ENCODE results near the gene TEX22. TPM values are rescaled to one million over a fixed set of nuclear protein-coding genes. Genes with fewer than 3 reads are reported as not detected.

TEX22 gene
- total RNA-seq, 2 experiments from 2014 or later, result 1.2 to 2.2 TPM

DNA sequence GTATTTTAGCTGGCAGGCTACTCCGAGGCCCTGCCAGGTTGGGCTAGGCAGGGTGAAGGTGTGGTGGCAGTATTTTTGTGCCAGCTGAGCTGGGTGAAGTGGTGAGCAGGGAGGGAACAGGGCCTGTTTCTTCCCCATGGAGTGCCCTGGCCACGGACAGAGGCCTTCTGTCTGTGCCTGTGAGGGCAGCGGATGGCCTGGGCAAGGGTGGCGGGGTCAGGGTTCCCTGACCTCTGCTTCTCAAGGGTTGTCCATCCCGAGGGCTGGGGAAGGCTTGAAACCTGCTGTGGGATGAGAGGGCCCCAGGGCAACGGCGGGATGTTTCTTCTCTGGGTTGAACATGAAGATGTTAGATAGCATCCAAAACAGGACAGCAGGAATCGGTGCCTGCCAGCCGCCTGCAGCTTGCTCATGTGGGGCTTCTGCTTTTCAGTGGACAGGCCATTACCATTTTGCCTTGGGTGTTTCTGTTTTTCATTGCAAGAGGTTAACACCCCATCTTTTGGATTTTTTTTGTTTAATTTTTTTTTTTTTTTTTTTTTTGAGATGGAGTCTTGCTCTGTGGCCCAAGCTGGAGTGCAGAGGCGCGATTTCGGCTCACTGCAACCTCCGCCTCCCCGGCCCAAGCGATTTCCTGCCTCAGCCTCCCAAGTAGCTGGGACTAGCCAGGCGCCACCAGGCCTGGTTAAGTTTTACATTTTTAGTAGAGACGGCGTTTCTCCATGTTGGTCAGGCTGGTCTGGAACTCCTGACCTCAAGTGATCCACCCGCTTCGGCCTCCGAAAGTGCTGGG lies 24.6 kb downstream of the TEX22 start:
- POLR2A ChIA-PET, result no interaction called here
- H3K36me3 Mint-ChIP-seq (ENCODE audit: low read depth), result peaks cover 47% of the 10 kb centered on the region

DNA sequence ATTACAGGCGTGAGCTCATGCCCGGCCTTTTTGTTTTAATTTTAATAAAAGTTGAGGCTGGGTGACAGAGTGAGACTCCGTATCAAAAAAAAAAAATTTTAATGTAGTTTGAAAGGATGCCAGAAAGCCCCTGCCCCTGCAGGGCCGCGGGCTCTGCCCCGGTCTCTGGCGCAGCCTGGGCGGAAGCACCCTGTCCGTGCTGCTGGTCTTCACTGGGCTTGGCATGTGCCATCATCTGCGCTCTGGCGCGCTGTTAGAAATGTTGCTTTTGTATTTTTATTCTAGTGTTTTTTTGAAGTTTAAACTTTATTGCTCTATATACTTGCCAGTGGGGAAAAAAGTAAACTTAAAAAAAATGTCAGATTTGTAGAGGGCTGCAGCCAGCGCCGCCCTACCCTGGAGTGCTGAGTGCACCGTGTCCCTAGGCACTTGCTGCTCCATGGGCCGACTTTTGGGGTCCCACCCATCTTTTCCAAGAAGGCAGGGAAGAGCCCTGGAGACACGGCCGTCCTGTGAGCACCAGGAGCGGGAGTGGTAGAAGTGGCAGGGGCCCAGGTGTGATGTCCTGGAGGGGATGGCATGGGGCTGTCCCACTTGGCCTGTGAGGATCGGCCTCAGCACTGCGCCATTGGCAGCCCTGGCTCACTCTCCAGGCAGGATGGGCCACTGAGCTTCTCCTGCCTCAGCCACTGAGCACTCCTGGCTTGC lies 25.3 kb downstream of the TEX22 start:
- ATAC-seq (no peak), DNase-seq (no peak)
- peaks cover 26% of the 10 kb centered on the region for H3K4me1 Mint-ChIP-seq (ENCODE audit: low read depth)
- no peak overlapping the region for H3K27ac Mint-ChIP-seq
- no peaks in the 10 kb centered on the region for H3K9me3 Mint-ChIP-seq
- no peak overlapping the region for H3K4me3 Mint-ChIP-seq
- TF ChIP-seq, protein P1, sequence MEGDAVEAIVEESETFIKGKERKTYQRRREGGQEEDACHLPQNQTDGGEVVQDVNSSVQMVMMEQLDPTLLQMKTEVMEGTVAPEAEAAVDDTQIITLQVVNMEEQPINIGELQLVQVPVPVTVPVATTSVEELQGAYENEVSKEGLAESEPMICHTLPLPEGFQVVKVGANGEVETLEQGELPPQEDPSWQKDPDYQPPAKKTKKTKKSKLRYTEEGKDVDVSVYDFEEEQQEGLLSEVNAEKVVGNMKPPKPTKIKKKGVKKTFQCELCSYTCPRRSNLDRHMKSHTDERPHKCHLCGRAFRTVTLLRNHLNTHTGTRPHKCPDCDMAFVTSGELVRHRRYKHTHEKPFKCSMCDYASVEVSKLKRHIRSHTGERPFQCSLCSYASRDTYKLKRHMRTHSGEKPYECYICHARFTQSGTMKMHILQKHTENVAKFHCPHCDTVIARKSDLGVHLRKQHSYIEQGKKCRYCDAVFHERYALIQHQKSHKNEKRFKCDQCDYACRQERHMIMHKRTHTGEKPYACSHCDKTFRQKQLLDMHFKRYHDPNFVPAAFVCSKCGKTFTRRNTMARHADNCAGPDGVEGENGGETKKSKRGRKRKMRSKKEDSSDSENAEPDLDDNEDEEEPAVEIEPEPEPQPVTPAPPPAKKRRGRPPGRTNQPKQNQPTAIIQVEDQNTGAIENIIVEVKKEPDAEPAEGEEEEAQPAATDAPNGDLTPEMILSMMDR (IDR thresholded peaks at IDR 0.05), result no peak
- intact Hi-C loops (cut with micrococcal nuclease), result no loop called here
- CTCF ChIA-PET, result no interaction called here
- POLR2A ChIA-PET, result interaction anchor here (1.2 kb wide), 1 partner anchor 123 kb away, joined by 3 read pairs; the partner anchor contains the start of gene BRF1
- H3K27me3 Mint-ChIP-seq, result no peaks in the 10 kb centered on the region
- peaks cover 54% of the 10 kb centered on the region for H3K36me3 Mint-ChIP-seq (ENCODE audit: low read depth)

More for the DNA sequence above, 24.6 kb downstream of the TEX22 start:
- CTCF ChIA-PET, result no interaction called here
- DNase-seq, result no peak
- TF ChIP-seq, protein P1 (IDR thresholded peaks at IDR 0.05), result no peak
- H3K9me3 Mint-ChIP-seq, result no peaks in the 10 kb centered on the region
- peaks cover 23% of the 10 kb centered on the region for H3K4me1 Mint-ChIP-seq (ENCODE audit: low read depth)
- no peak overlapping the region for H3K4me3 Mint-ChIP-seq
- no peak for ATAC-seq
- intact Hi-C loops (cut with micrococcal nuclease), result no loop called here
- no peaks in the 10 kb centered on the region for H3K27me3 Mint-ChIP-seq
- peak overlapping the region; percentile 92 for H3K27ac Mint-ChIP-seq

DNA sequence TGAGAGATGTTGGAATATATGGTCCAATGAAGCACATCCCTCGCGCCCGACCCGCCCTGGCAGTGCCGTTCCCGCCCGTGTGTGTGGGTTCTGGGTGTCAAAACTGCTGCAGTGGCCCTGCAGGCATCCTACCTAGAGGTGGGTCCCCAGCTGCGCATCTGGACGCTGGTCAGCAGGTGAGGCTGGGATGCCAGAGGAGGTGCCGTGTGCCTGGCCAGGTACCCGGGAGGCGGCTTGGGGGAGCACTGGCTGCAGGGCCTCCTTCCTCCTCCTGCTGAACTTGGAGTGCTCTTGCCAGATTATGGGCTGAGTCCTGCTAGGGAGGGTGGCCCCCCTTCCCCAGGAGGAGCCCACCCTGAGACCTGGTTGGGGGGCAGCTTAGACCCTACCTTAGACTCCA lies 26.5 kb downstream of the TEX22 start:
- intact Hi-C loops (cut with micrococcal nuclease), result no loop called here
- ATAC-seq (no peak), DNase-seq (no peak)
- no peak overlapping the region for H3K4me3 Mint-ChIP-seq
- no peaks in the 10 kb centered on the region for H3K27me3 Mint-ChIP-seq
- POLR2A ChIA-PET, result interaction anchor here (0.6 to 1.2 kb wide), 2 partner anchors 28 to 124 kb away, joined by 3 read pairs; partner anchors contain the start of gene BRF1
- no peak overlapping the region for H3K27ac Mint-ChIP-seq
- peaks cover 60% of the 10 kb centered on the region for H3K36me3 Mint-ChIP-seq (ENCODE audit: low read depth)
- CTCF ChIA-PET, result no interaction called here
- H3K9me3 Mint-ChIP-seq, result no peaks in the 10 kb centered on the region
- TF ChIP-seq, protein P1 (IDR thresholded peaks at IDR 0.05), result no peak
- peaks cover 26% of the 10 kb centered on the region for H3K4me1 Mint-ChIP-seq (ENCODE audit: low read depth)

DNA sequence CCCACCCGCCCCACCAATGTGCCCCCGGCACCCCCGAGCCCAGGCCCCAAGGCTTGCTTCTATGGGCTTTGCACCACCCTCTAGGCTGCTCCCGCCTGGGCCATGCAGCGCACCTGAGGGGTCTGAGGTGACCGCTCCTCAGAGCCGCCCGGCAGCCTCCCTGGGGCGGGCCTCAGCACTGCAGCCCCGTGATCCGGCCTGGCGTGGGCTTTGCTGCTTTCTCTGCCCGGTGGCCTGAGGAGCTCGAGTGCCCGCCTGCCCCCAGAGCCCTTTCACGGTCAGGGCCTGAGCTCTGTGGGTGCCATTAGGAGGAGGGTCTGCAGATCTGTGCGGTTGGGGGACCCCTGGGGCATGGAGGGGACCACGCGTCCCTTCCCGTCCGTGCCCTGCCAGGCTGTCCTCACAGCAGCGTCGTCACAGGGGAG lies 27.5 kb downstream of the TEX22 start:
- POLR2A ChIA-PET, result no interaction called here
- CTCF ChIA-PET, result no interaction called here
- Mint-ChIP-seq H3K9me3 (no peaks in the 10 kb centered on the region), H3K27me3 (no peaks in the 10 kb centered on the region), H3K27ac (no peak overlapping the region), H3K4me3 (no peak overlapping the region), H3K36me3 (ENCODE audit: low read depth) (peaks cover 67% of the 10 kb centered on the region), H3K4me1 (ENCODE audit: low read depth) (peaks cover 26% of the 10 kb centered on the region)
- intact Hi-C loops (cut with micrococcal nuclease), result no loop called here
- TF ChIP-seq, protein P1 (IDR thresholded peaks at IDR 0.05), result no peak
- ATAC-seq, result no peak
- DNase-seq, result no peak
